Left renal cortex interstitium (tissue), 4 donors: Measurements from ENCODE around the gene KCNJ15. TPM values are rescaled to one million over a fixed set of nuclear protein-coding genes. Genes with fewer than 3 reads are reported as not detected.
A peak's percentile ranks its signal among the peaks of the same experiment; 100 is the strongest.

ENCODE experiments used
- DNase-seq, 4 donors: peaks; one replicate each; pipeline ENCODE4 v3.0.0-alpha.2; 2013; ENCODE audit warnings: low read depth in 4 of 4, low spot score in 2 of 4, missing footprints in 1 of 4
- polyA plus RNA-seq, 4 donors: library from polyadenylated mRNA; unstranded; fragments of 120-200 nt; gene quantifications; one replicate each; pipeline ENCODE4 v1.2.1, GENCODE V29; 2013; ENCODE audit not compliant: insufficient read length in 4 of 4

KCNJ15 gene
- polyA plus RNA-seq, 4 donors, result 159 to 247 (median 232) TPM

- DNase-seq, result no peak
Observed at GRCh38 chr21:38351176-38351959, 94.6 kb downstream of the KCNJ15 start.

- peak in 1 of 4 donors; percentile 28 for DNase-seq
Observed at GRCh38 chr21:38351961-38352521, 95.2 kb downstream of the KCNJ15 start.

GRCh38 chr21:38352536-38353219 lies 95.9 kb downstream of the KCNJ15 start:
- DNase-seq, result peak in 1 of 4 donors; percentile 66

GRCh38 chr21:38354231-38354630 lies 97.4 kb downstream of the KCNJ15 start:
- DNase-seq, result no peak

- no peak for DNase-seq
Observed at GRCh38 chr21:38354746-38355145, 98.0 kb downstream of the KCNJ15 start.

GRCh38 chr21:38355353-38355752 lies 98.6 kb downstream of the KCNJ15 start:
- DNase-seq, result no peak

GRCh38 chr21:38355992-38356781 lies 99.4 kb downstream of the KCNJ15 start:
- DNase-seq, result peak in 1 of 4 donors; percentile 68

Other genes with a start within 250 kb of the KCNJ15 start
- 10 to 100 TPM; 16.9 to 22.7 (median 20.6) TPM for gene ERG, start 241.5 kb downstream of the KCNJ15 start, polyA plus RNA-seq